Thyroid gland (tissue), 4 donors: ENCODE results near the gene TRIM26. TPM values are rescaled to one million over a fixed set of nuclear protein-coding genes. Genes with fewer than 3 reads are reported as not detected.

Experiments used
- DNase-seq, 2 donors: peaks; one replicate each; pipeline ENCODE4 v3.0.0-alpha.2; 2019
- H3K27ac ChIP-seq, 3 donors: fragments of 200-600 bp; sonication (generic); 1 replicate in 2 of 3; 2 replicates in 1 of 3; pipeline ENCODE4 v1.5.1; 2016 to 2019; ENCODE audit warnings: mild to moderate bottlenecking in 1 of 3, moderate library complexity in 1 of 3
- H3K27me3 ChIP-seq: fragments of 200-600 bp; sonication (generic); one replicate; pipeline ENCODE4 v1.5.1; 2019
- H3K36me3 ChIP-seq, 2 donors: fragments of 200-600 bp; sonication (generic); one replicate each; pipeline ENCODE4 v1.5.1; 2016 to 2019
- H3K4me1 ChIP-seq, 2 donors: fragments of 200-600 bp; sonication (generic); one replicate each; pipeline ENCODE4 v1.5.1; 2017 to 2019
- H3K4me3 ChIP-seq, 3 donors: fragments of 200-600 bp; sonication (generic); replicated peaks in 1 of 3; 1 replicate in 2 of 3; 2 replicates in 1 of 3; pipeline ENCODE4 v1.5.1; 2016; ENCODE audit warnings: mild to moderate bottlenecking in 1 of 3
- H3K9me3 ChIP-seq: fragments of 200-600 bp; sonication (generic); one replicate; pipeline ENCODE4 v1.5.1; 2017
- POLR2A ChIP-seq, 2 donors: fragments of 450-650 bp; IDR thresholded peaks; one replicate each; pipeline ENCODE4 v1.6.1; 2017; ENCODE audit warnings: antibody characterized with exemption in 2 of 2, mild to moderate bottlenecking in 2 of 2, moderate library complexity in 1 of 2
- WGBS, 2 donors: methylation state at CpG; one replicate each; pipeline ENCODE4 v1.1.5; 2017; 5-methylcytosine and 5-hydroxymethylcytosine counted together
- intact Hi-C: fragments of 100-400 bp; cut with DNase I; formaldehyde crosslinking; loops from one replicate; pipeline ENCODE4 v1.15.1; 2023
- total RNA-seq, 4 donors: library from RNA; depleted of rRNA; stranded (reverse); fragments of >200 nt; gene quantifications; one replicate each; pipeline ENCODE4 v1.2.3, GENCODE V29; 2016
- TF ChIP-seq, protein P1 (sequence below), 6 experiments: fragments of 200-600 bp in 3 of 6; fragments of 450-650 bp in 3 of 6; sonication (generic) in 3 of 6; IDR thresholded peaks; one replicate each; pipeline ENCODE4 v1.5.1; 2016 to 2019; ENCODE audit warnings: antibody characterized with exemption in 6 of 6, mild to moderate bottlenecking in 2 of 6, inconsistent platforms in 1 of 6, moderate library complexity in 1 of 6

Gene TRIM26
- total RNA-seq, 4 donors from 2014 or later: 52.9 to 72.2 (median 62.4) TPM

DNA sequence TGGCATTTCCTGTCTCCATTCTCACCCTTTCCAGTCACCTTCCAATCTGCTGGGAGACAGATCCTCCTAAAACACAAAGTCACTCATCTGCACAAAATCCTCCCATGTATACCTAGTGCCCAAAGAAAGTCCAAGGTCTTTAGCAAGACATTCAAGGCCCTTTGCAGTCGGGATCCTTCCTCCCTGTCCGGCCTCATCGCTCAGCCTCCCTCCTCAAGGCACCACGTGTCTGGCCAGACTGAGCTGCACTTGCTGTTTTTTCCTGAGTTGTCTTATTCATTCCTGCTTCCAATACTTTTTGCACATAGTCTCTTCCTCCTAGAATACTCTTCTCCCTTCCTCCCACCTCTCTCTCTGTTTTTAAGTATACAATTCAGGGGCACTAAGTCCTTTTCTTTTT, 48.5 kb downstream of the TRIM26 start:
- DNase-seq: no peak
- Histone ChIP-seq H3K9me3 (no peaks in the 10 kb centered on the region), H3K4me3 (no peak overlapping the region), H3K4me1 (no peaks in the 10 kb centered on the region), H3K27me3 (no peaks in the 10 kb centered on the region), H3K36me3 (no peaks in the 10 kb centered on the region), H3K27ac (no peak overlapping the region)
- intact Hi-C loops: no loop called here
- TF ChIP-seq POLR2A (IDR thresholded peaks at IDR 0.05): no peak
- TF ChIP-seq, protein P1, sequence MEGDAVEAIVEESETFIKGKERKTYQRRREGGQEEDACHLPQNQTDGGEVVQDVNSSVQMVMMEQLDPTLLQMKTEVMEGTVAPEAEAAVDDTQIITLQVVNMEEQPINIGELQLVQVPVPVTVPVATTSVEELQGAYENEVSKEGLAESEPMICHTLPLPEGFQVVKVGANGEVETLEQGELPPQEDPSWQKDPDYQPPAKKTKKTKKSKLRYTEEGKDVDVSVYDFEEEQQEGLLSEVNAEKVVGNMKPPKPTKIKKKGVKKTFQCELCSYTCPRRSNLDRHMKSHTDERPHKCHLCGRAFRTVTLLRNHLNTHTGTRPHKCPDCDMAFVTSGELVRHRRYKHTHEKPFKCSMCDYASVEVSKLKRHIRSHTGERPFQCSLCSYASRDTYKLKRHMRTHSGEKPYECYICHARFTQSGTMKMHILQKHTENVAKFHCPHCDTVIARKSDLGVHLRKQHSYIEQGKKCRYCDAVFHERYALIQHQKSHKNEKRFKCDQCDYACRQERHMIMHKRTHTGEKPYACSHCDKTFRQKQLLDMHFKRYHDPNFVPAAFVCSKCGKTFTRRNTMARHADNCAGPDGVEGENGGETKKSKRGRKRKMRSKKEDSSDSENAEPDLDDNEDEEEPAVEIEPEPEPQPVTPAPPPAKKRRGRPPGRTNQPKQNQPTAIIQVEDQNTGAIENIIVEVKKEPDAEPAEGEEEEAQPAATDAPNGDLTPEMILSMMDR (IDR thresholded peaks at IDR 0.05): no peak
- WGBS, 2 donors: 84 to 88% methylated on average over 4 of the region's 4 CpGs

DNA sequence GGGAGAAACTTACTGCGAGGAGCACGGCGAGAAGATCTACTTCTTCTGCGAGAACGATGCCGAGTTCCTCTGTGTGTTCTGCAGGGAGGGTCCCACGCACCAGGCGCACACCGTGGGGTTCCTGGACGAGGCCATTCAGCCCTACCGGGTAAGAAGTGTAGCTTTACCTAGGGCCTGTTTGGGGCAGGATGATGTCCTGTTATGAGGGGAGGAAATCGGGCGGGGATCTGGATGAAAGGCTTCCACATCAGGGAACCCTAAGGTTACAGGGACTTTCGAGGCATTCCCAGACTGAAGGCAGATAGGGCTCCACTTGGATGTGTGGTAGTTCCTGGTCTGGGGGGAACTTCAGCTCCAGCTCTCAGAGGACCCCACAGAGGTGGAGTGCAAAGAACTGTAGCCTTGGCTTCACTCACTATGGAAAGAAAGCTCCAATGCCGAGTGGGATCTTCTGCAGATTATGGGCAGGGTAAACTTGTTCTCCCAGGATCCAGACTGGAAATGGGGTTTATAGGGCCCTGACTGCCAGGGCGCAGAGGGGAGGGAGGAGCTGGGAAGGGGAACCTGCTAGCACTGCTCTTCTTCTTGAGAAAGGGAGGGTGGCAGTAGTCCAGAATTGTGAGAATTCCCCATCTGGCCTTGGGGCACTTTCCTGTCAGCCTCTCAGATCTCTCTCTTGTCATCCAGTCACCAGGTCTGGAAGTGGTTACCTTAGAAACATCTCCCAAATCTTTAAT, 49.1 kb downstream of the TRIM26 start:
- Histone ChIP-seq H3K9me3 (no peaks in the 10 kb centered on the region), H3K4me3 (no peak overlapping the region), H3K27ac (no peak overlapping the region), H3K27me3 (no peaks in the 10 kb centered on the region), H3K4me1 (no peaks in the 10 kb centered on the region), H3K36me3 (no peaks in the 10 kb centered on the region)
- no peak for DNase-seq
- 89 to 90% methylated on average over 15 to 16 of the region's 16 CpGs for WGBS, 2 donors
- no peak for TF ChIP-seq POLR2A (IDR thresholded peaks at IDR 0.05)
- TF ChIP-seq, protein P1 (IDR thresholded peaks at IDR 0.05): no peak
- intact Hi-C loops: no loop called here

GRCh38 chr6:30163090-30163917, 49.9 kb downstream of the TRIM26 start, which contains the start of gene TRIM15:
Gene TRIM15, plus strand, starts transcription at chr6:30163546. Its CDS starts 139 bp downstream, at chr6:30163685.
- intact Hi-C loops: no loop called here
- WGBS, 2 donors: 72 to 80% methylated on average over 24 to 31 of the region's 31 CpGs
- H3K27ac ChIP-seq: no peak within 1 kb of the TSS

DNA sequence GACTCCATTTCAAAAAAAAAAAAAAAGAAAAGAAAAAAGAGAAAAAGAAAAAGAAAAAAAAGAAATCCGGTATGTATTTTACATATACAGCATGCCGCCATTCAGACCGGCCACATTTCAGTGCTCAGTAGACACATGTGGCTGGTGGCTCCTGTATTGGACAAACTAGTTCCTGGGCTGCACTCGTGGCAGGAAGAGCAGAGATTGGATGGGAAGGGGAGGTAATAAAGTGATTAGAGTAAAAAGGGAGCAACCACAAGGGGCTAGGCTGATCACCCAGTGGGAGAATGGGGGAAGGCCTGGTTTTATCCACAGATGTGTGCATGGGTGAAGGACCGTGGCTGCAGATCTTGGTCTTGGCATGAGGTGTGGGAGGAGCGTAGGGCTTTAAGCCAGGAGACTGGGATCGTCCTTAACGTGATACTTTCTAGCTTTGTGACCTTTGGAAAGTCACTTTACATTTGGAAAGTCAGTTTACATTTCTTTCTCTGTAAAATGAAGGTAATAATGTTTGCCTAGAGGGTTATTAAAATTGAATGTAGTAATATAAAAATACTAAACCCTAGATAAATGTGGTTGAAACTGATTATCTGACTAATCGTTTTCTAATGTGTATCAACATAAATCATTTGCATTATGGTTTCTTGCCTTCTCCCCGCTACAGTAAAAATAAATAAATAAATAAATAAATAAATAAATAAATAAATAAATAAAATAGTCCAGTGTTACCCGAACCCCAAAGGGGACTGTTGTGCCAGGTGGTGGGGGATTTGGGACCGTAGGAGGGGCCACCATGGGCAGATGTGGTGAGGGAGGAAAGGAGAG, 50.7 kb downstream of the TRIM26 start:
- no peaks in the 10 kb centered on the region for H3K4me1 ChIP-seq

More at GRCh38 chr6:30163090-30163917, 49.9 kb downstream of the TRIM26 start, which contains the start of gene TRIM15:
- H3K27me3 ChIP-seq: no peaks in the 10 kb centered on the region
- no peaks in the 10 kb centered on the region for H3K9me3 ChIP-seq
- H3K36me3 ChIP-seq: no peaks in the 10 kb centered on the region
- TF ChIP-seq POLR2A (IDR thresholded peaks at IDR 0.05): no peak
- TF ChIP-seq, protein P1 (IDR thresholded peaks at IDR 0.05): no peak
- no peak within 1 kb of the TSS for H3K4me3 ChIP-seq
- H3K4me1 ChIP-seq: no peaks in the 10 kb centered on the region
- DNase-seq: no peak

More for the DNA sequence above, 50.7 kb downstream of the TRIM26 start:
- intact Hi-C loops: no loop called here
- no peaks in the 10 kb centered on the region for H3K9me3 ChIP-seq
- no peak overlapping the region for H3K27ac ChIP-seq
- no peaks in the 10 kb centered on the region for H3K36me3 ChIP-seq
- DNase-seq: no peak
- no peak overlapping the region for H3K4me3 ChIP-seq
- H3K27me3 ChIP-seq: no peaks in the 10 kb centered on the region
- WGBS, 2 donors: 81 to 88% methylated on average over 12 of the region's 12 CpGs
- TF ChIP-seq POLR2A (IDR thresholded peaks at IDR 0.05): no peak
